Heart left ventricle (tissue), 13 donors: ENCODE data around the gene CHIA.

Experiments
- CTCF ChIP-seq, 12 donors: fragments of 200-600 bp; sonication (generic) in 4 of 12; IDR thresholded peaks; one replicate each; pipeline versions ENCODE4 v1.5.0 to v1.8.0; 2018 to 2022; ENCODE audit warnings: antibody characterized with exemption in 12 of 12, mild to moderate bottlenecking in 5 of 12
- POLR2A ChIP-seq, 2 donors: fragments of 450-650 bp; IDR thresholded peaks; one replicate each; pipeline ENCODE4 v1.6.1; 2017; ENCODE audit warnings: antibody characterized with exemption in 2 of 2, mild to moderate bottlenecking in 2 of 2, moderate library complexity in 2 of 2
- donor health status: ischemic (EF 13 %, LVEDD 7.1; RV severe dilation, severe dysfunction).
- donor health status: DM: no; HTN: yes; CAD: no.
- donor health status: DM: no; HTN: no; CAD: no.
- donor health status: ischemic (EF 25% LVEDD 6.9; RV normal size, moderate dysfunction).
- donor health status: ischemic (EF 25% LVEDD 5.7; RV mildly dilated, moderate dysfunction).
- donor health status: ischemic (EF 35%, LVEDD 5.7; RV mildly dilated, moderate dysfunction).
- donor health status: nonischemic (EF 11% LVEDD 7.7; RV severe dilation, severe dysfunction).
- donor health status: DM: yes; HTN: yes; CAD: no.
- donor health status: PGD.
- donor health status: ischemic (EF 29% LVEDD 5.4; RV normal size, mild dysfunction).
- donor health status: nonischemic (EF 23%, LVEDD 6.1; RV moderate dilation, normal function).

- no peak for TF ChIP-seq CTCF (IDR thresholded peaks at IDR 0.05)
- no peak for TF ChIP-seq POLR2A (IDR thresholded peaks at IDR 0.05)
These were observed 9.2 kb upstream of the CHIA start for GRCh38 chr1:111281411-111281810.
